GM18907 (cell line): Measurements from ENCODE around the gene COL23A1.

Experiments used
- ATAC-seq: cut with Tn5 transposase; IDR thresholded peaks from one replicate; pipeline ENCODE4 v1.9.1; 2021; ENCODE audit warnings: mild to moderate bottlenecking, moderate library complexity; ENCODE audit not compliant: unreplicated experiment

Gene COL23A1

DNA sequence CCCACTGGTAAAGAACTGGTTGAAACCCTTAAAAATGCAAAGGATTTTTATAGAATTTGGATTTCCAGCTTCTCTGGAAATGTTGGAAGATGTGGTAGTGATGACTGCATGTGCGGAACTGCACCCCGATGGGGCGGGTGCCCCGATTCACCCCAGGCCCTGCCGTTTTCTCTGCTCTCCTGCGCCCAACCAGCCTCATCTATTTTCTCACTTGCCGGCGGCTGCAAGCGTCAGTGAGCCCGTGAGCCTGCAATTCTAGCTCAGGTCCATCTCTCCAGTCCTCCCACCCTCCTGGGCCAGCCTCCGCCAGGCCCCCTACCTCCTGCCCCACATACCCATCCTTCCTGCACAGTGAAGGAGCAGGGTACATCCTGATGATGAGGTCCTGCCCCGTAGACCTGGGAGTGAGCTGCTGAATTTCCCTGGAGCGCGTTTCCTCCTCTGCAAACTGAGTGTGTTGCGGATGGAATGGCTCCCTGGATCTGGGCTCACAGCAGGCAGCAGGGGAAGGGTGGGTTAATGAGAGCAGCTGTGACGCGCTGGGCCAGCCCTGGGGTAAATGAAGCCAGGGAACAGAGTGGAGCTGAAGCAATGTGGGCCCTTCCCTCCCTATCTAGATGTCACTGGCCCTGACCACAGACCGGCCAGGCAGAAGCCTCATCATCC, 311.7 kb downstream of the COL23A1 start:
- ATAC-seq, result no peak

DNA sequence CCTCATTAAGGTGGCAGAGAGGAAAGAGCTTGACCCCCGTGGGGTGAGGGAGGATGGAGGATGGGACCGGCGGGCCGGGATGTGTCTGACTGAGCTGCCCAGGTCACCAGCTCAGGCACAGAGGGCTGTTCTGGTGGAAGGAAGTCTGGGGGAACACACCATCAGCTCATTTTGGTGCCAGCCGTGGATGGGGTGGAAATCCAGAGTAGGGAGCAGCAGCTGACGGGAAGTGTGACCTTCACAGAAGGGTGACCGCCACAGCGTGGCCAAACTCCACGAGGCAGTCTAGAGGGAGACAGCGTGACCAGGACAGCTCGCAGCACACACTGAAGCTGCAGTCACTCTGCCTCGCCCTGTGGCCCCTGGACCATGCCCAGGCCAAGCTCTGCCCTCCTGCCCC, 312.3 kb downstream of the COL23A1 start:
- no peak for ATAC-seq

GRCh38 chr5:178277346-178277745, 312.8 kb downstream of the COL23A1 start:
- no peak for ATAC-seq

DNA sequence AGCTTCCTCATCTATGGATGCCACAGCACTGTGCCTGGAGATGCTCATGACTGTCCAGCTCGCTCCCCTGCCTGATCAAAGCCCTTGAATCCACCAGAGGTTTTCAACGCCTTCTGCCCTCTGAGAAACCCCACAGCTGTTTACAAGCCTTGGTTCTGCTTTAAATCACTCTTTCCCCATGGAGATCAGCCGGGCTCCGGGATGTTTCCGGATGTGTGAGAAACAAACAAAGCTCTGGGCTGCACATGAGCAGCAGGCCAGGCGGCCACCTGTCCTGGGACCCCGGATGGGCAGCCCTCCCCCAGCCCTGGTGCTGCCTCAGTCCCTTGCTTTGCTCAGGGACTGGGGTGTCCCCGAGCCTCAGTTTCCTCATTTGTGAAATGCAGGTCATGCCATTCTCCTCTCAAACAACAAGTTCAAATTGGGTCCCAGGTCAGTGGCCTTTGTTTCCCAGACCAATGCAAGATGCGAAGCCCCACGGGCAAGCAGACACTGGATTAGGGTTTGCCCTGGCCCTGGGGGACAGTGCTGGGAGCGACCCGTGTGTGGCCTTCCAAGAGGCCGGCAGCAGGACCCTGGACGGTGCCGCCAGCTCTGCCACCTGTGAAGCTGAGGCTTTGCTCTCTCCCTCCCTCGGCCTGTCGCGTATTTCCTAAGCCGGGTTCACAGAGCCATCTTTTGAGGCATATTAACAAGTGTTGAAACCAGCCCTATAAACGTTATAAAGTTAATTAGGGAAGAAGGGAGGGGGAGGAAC, 315.2 kb downstream of the COL23A1 start:
- ATAC-seq, result no peak

GRCh38 chr5:178273665-178274541, 316.3 kb downstream of the COL23A1 start:
- ATAC-seq, result no peak

DNA sequence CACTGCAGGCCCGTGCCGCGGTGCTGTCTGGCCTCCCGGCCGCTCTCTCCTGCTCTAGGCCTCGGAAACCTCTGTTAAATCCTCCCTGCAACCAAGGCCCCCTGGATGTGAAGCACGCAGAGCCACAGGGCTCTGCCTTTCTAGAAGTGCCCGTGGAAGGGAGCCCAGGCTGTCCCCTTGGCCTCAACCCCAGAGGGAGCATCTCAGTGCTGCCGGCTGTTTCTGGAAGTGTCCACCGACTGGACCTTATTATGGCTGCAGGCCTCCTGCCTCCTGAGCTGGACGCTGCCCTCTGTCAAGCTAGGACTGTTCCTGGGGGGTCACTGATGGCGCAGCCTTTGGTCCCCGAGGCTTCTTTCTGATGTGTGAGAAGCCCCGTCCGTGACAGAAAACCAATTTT, 317.2 kb downstream of the COL23A1 start:
- ATAC-seq, result no peak

DNA sequence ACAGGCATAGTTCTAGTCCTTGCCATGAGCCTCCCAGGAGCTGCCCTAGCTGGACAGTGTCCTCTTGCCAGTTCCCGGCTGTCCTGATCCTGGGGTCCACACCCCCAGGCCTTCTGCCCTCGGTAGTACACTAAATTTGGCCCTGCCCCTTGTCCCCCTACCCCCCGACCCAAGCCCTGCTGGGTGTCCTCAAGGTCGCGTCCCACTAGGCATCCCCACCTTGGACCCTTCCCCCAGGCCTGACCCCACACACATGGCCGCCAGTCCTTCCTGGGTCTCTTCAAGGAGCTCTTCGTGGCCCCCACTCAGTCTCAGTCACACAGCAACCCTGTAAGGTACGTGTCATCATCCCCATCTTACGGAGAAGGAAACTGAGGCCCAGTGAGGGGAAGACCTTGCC, 317.6 kb downstream of the COL23A1 start:
- ATAC-seq, result no peak

GRCh38 chr5:178271726-178272479, 318.3 kb downstream of the COL23A1 start:
- ATAC-seq, result no peak

DNA sequence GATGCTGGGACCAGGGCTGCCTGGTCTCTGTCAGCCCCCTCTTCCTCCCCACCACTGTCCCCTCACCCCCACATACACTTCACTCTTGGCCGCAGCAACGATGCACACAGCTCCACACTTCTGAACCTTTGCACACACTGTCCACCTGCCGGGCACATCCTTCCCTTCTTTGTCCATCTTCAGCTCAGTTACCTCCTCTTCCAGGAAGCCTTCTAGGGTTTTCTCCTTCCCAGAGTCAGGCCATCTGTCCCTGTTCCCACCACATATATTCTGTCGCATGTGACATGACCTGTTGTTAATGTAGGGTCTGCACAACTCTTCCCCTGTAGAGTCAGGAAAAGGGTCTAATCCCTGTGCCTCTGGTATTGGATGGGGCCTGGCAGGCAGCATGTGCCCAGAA, 319.0 kb downstream of the COL23A1 start:
- ATAC-seq, result no peak

GRCh38 chr5:178269499-178269898, 320.7 kb downstream of the COL23A1 start:
- ATAC-seq, result no peak

DNA sequence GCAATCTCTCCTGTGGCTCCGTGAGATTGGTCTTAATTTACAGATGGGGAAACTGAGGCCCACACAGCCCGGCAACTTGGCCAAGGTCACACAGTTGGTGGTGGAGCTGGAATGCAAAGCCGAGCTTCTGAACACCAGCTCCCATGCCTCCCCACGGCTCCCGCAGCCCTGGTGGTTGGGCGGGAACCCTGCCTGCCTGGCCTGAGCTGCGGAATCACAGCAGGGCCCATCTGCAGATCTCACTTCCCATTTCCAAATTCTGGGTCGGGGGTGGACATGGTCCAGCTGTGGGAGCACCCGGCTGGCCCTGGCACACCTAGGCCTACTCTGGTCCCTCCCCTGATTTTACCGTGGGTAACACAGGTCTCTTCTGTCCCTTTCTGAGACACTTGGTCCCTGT, 322.3 kb downstream of the COL23A1 start:
- ATAC-seq, result no peak

DNA sequence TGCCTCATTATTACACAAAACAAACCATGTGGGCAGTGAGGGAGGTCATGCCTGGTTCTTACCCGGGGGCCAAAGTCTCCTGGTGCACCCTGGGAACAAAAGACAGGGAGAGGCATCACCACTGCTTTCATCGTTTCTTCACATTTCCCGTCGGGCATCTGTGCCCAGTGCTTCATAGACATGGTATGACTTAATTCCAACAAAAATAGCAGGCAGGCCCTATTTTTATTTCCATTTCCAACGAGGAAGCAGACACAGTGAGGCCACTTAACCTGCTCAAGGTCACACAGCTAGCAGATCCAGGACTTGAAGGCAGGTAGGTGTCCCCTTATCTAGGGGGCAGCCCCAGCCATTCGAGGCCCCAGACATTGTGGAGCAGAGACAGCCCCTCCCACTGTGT, 322.9 kb downstream of the COL23A1 start:
- no peak for ATAC-seq

DNA sequence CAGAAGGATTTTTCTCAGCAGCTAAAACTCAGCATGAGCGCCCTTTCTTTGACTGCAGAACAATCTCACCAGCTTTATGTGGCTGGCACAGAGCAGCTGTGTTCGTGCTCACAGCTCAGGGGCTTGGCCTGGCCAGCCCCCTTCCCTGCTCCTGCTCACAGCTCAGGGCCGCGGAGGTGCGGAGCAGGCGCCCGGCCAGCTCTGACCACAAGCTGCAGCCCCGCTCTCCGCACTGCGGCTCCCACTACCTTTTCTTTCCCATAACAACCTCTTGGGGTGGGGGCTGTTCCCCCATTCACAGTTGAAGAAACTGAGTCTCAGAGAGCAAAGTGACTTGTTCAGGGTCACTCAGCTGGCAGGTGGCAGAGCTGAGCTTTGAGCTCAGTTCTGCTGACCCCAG, 323.6 kb downstream of the COL23A1 start:
- ATAC-seq, result no peak

- ATAC-seq, result no peak
Measured at GRCh38 chr5:178265746-178266145, 324.4 kb downstream of the COL23A1 start.

DNA sequence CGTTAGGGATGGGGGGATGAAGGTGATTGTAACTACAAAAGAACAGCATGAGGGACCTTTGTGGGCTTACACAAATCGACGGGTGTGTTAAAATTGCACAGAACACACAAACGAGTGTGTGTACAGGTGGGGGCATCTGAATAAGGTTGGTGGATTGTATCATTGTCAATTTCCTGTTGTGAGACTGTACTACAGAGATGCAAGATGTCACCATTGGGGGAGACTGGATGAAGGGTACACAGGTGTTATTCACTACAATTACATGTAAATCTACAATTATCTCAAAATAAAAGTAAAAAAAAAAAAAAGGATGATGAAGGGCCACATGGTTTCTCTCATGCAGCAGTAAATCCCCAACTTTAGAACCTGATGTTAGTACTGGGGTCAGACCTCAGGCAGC, 326.1 kb downstream of the COL23A1 start:
- no peak for ATAC-seq

GRCh38 chr5:178261666-178262600, 328.3 kb downstream of the COL23A1 start:
- ATAC-seq, result no peak

DNA sequence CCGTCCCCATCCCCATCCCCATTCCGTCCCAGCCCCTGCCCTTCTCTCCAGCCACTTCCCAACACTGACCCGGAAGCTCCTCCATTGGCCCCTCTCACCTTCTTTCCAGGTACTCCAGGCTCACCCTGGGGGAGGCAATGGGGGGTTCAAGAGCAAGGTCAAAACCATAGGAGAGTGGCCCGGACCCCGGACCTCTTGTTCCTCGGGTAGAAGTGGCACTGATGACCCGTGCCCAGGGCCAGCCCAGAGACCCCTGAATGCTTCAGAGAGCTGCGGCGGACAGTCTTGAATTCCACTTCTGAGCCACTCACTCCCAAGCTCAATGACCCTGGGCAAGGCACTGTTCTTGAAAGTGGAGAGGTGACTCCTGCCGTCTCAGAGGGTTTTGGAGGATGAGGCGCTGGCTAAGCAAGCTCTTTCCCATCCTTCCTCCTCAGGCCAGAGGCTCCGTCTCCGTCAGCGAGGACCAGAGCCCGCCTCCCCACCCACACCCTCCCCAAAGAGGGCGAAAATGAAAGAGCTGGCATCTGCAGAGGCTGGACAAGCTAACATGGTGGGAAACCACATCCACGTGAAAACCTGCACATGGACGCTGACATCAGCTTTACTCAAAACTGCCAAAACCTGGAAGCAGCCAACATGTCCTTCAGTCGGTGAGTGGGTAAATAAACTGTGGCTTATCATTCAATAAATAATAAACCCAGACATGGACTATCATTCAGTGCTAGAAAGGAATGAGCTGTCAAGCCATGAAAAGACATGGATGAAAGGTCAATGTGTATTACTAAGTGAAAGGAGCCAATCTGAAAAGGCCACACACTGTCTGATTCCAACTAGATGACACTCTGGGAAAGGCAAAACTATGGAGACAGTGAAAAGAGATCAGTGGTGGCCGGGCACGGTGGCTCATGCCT, 330.3 kb downstream of the COL23A1 start:
- ATAC-seq, result no peak

DNA sequence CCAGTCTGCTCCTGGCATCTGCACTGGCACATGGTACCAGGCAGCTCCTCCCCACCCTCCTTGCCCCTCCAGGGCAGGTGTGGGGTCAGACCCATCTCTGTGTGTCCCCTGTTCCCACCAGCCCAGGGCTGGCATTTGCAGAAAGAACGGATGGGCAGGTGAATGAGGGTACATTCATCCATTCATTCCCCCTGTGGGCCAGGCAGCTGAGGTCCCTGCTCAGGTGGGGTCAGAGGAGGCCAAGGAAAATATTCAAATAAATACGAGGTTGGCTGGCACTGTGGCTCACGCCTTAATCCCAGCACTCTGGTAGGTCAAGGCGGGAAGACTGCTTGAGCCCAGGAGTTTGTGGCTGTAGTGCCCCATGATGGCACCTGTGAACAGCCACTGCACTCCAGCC, 332.5 kb downstream of the COL23A1 start:
- ATAC-seq, result no peak

DNA sequence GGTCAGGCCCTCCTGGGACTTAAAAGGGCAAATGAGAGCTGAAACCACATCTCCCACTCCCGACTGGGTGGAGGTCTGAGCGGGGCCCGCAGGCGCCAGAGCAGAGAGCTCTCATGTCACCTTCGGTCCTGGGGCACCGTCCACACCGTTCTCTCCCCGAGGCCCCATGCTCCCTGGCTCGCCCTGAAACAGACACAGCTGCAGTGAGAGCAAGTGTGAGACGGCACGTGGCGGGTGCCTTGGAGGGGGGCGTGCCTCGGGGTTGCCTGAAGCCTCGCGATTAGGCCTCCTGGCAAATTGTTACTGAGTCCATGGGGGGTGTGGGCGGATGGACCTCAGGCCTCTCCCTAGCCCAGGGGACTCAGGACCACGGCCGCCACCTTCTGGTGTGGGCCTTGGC, 333.4 kb downstream of the COL23A1 start:
- no peak for ATAC-seq
